Keratinocyte (primary cell): ENCODE results near the gene DCLK2.

Experiments used
- CTCF ChIP-seq, 3 experiments: IDR thresholded peaks in 1 of 3; conservative IDR thresholded peaks in 1 of 3; optimal IDR thresholded peaks in 1 of 3; 2 replicates in 2 of 3; 3 replicates in 1 of 3; pipeline versions ENCODE3 to v1.5.1; 2011; ENCODE audit warnings: low read length in 3 of 3, mild to moderate bottlenecking in 3 of 3, moderate library complexity in 2 of 3, control low read depth in 1 of 3, inconsistent platforms in 1 of 3; ENCODE audit not compliant: insufficient read depth in 2 of 3; ENCODE audit errors: extremely low read depth in 1 of 3
- EZH2 ChIP-seq: IDR thresholded peaks from one replicate; pipeline ENCODE4 v1.6.1; 2012; ENCODE audit warnings: inconsistent platforms, mild to moderate bottlenecking, low read length, moderate library complexity

DNA sequence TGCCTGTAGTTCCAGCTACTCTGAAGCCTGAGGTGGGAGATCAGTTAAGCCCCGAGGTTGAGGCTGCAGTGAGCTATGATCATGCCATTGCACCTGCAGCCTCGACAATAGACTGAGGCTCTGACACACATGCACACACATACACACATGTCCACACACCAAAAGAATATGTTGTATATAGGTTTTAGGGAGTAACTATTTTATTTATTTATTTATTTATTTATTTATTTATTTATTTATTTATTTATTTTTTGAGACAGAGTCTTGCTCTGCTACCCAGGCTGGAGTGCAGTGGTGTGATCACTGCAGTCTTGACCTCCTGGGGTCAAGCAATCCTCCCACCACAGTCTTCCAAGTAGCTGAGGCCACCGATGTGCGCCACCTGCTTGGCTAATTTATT is 78.3 kb downstream of the DCLK2 start:
- TF ChIP-seq CTCF (optimal IDR thresholded peaks at IDR 0.05 in 1 of 3, IDR thresholded peaks at IDR 0.05 in 1 of 3, conservative IDR thresholded peaks at IDR 0.05 in 1 of 3; ENCODE audit: extremely low read depth in 1 of 3, insufficient read depth in 2 of 3, low read length in 3 of 3) (no peak), EZH2 (no peak)
